GM23338 (cell line): ENCODE measurements around the gene CH25H. TPM values are rescaled to one million over a fixed set of nuclear protein-coding genes. Genes with fewer than 3 reads are reported as not detected.

Experiments
- ATAC-seq: fragments of 200-7000 bp; cut with Tn5 transposase; 3 replicates; pipeline ENCODE4 v1.9.1; 2020
- DNase-seq: peaks from one replicate; pipeline ENCODE4 v3.0.0-alpha.2; 2015; ENCODE audit warnings: low spot score
- H2AFZ ChIP-seq: fragments of 200-600 bp; sonication (generic); 2 replicates; pipeline ENCODE4 v1.8.0; 2016; ENCODE audit warnings: antibody characterized with exemption, mild to moderate bottlenecking, moderate library complexity
- H3F3A ChIP-seq: fragments of 200-600 bp; sonication (generic); replicated peaks from 2 replicates; pipeline ENCODE4 v1.8.0; 2017; ENCODE audit warnings: antibody characterized with exemption, mixed run types, low read depth
- H3K27ac ChIP-seq: fragments of 200-600 bp; sonication (generic); 2 replicates; pipeline ENCODE4 v1.6.1; 2016; ENCODE audit warnings: low read depth
- H3K27me3 ChIP-seq: fragments of 200-600 bp; sonication (generic); 2 replicates; pipeline ENCODE4 v1.8.0; 2016; ENCODE audit warnings: mild to moderate bottlenecking, mixed run types, moderate library complexity; ENCODE audit not compliant: insufficient read depth
- H3K36me3 ChIP-seq: fragments of 200-600 bp; sonication (generic); 2 replicates; pipeline ENCODE4 v1.8.0; 2016; ENCODE audit warnings: mild to moderate bottlenecking; ENCODE audit not compliant: insufficient read depth
- H3K4me1 ChIP-seq: fragments of 200-600 bp; sonication (generic); 2 replicates; pipeline ENCODE4 v1.8.0; 2016; ENCODE audit warnings: mild to moderate bottlenecking, moderate library complexity; ENCODE audit not compliant: insufficient read depth
- H3K4me2 ChIP-seq: fragments of 200-600 bp; sonication (generic); 2 replicates; pipeline ENCODE4 v1.7.1; 2017; ENCODE audit warnings: mixed run types
- H3K4me3 ChIP-seq: fragments of 200-600 bp; sonication (generic); 2 replicates; pipeline ENCODE4 v1.6.1; 2016; ENCODE audit warnings: mixed run types
- H3K79me2 ChIP-seq: fragments of 200-600 bp; sonication (generic); replicated peaks from 2 replicates; pipeline ENCODE4 v1.8.0; 2017; ENCODE audit warnings: mild to moderate bottlenecking; ENCODE audit not compliant: insufficient read depth
- H3K9me2 ChIP-seq: fragments of 200-600 bp; sonication (generic); 2 replicates; pipeline ENCODE4 v1.8.0; 2017; ENCODE audit not compliant: insufficient read depth
- H4K20me1 ChIP-seq: fragments of 200-600 bp; sonication (generic); replicated peaks from 2 replicates; pipeline ENCODE4 v1.8.0; 2017; ENCODE audit warnings: mild to moderate bottlenecking; ENCODE audit not compliant: insufficient read depth
- H3K27ac Mint-ChIP-seq: 2 replicates; pipeline ENCODE4 v1.8.0; 2020; ENCODE audit warnings: inconsistent platforms, mild to moderate bottlenecking, moderate library complexity, mixed read lengths
- H3K27me3 Mint-ChIP-seq: 3 replicates; pipeline ENCODE4 v1.8.0; 2022; ENCODE audit warnings: low read depth, mild to moderate bottlenecking, moderate library complexity, mixed read lengths, inconsistent platforms; ENCODE audit not compliant: insufficient read depth, poor library complexity
- H3K36me3 Mint-ChIP-seq: 3 replicates; pipeline ENCODE4 v1.8.0; 2021; ENCODE audit warnings: low read depth, mild to moderate bottlenecking, inconsistent platforms, moderate library complexity, mixed read lengths
- H3K4me1 Mint-ChIP-seq: 3 replicates; pipeline ENCODE4 v1.8.0; 2020; ENCODE audit warnings: mild to moderate bottlenecking, inconsistent platforms, mixed read lengths
- H3K4me3 Mint-ChIP-seq: 3 replicates; pipeline ENCODE4 v1.8.0; 2021; ENCODE audit warnings: moderate library complexity, mild to moderate bottlenecking, inconsistent platforms, mixed read lengths
- H3K9me3 Mint-ChIP-seq: 3 replicates; pipeline ENCODE4 v1.8.0; 2020; ENCODE audit warnings: moderate library complexity, mild to moderate bottlenecking, inconsistent platforms, mixed read lengths
- CREB1 ChIP-seq: fragments of 250-450 bp; sonication (Bioruptor Pico); IDR thresholded peaks from 2 replicates; pipeline ENCODE4 v1.5.0; 2020; ENCODE audit warnings: low read depth, mild to moderate bottlenecking, moderate library complexity
- CTCF ChIP-seq, 2 experiments: fragments of 200-600 bp in 1 of 2; sonication (generic) in 1 of 2; conservative IDR thresholded peaks; 2 replicates each; pipeline versions ENCODE4 v1.5.1 to v1.6.1; 2016 to 2017; ENCODE audit warnings: antibody characterized with exemption in 2 of 2, low read depth in 2 of 2, mild to moderate bottlenecking in 2 of 2, moderate library complexity in 1 of 2
- ETS1 ChIP-seq: IDR thresholded peaks from 2 replicates; pipeline ENCODE4 v1.6.1; 2016; ENCODE audit warnings: antibody characterized with exemption
- EZH2 ChIP-seq: fragments of 200-600 bp; sonication (generic); IDR thresholded peaks from one replicate; pipeline ENCODE4 v1.8.0; 2017; ENCODE audit warnings: antibody characterized with exemption, mild to moderate bottlenecking, low read depth; ENCODE audit not compliant: unreplicated experiment
- EZH2phosphoT487 ChIP-seq: fragments of 200-600 bp; sonication (generic); IDR thresholded peaks from one replicate; pipeline ENCODE4 v1.8.1; 2018; ENCODE audit warnings: antibody characterized with exemption; ENCODE audit not compliant: unreplicated experiment
- NANOG ChIP-seq: IDR thresholded peaks from 2 replicates; pipeline ENCODE4 v1.6.1; 2016; ENCODE audit warnings: antibody characterized with exemption, borderline replicate concordance
- POLR2AphosphoS5 ChIP-seq: IDR thresholded peaks from 2 replicates; pipeline ENCODE4 v1.6.1; 2016; ENCODE audit warnings: antibody characterized with exemption, low read depth
- ZNF114 ChIP-seq: fragments of 250-450 bp; sonication (Bioruptor Pico); IDR thresholded peaks from 2 replicates; pipeline ENCODE4 v1.5.0; 2020; ENCODE audit warnings: mild to moderate bottlenecking, moderate library complexity
- ZNF331 ChIP-seq: fragments of 250-450 bp; sonication (Bioruptor Pico); IDR thresholded peaks from 2 replicates; pipeline ENCODE4 v1.5.0; 2020; ENCODE audit warnings: low read depth, mild to moderate bottlenecking, moderate library complexity
- ZNF462 ChIP-seq: fragments of 250-450 bp; sonication (Bioruptor Pico); IDR thresholded peaks from 2 replicates; pipeline ENCODE4 v1.5.0; 2020; ENCODE audit warnings: mild to moderate bottlenecking, moderate library complexity
- polyA plus RNA-seq: library from polyadenylated mRNA; unstranded; fragments of >200 nt; fragmentation: Nextera tagmentation; extraction: Ambion mirVana; gene quantifications from 2 replicates; pipeline ENCODE4 v1.2.1, GENCODE V29; 2016
- total RNA-seq: library from RNA; depleted of rRNA; stranded (reverse); fragments of >200 nt; shearing (Covaris generic); gene quantifications from 2 replicates; pipeline ENCODE4 v1.2.3, GENCODE V29; 2014

CH25H gene
- total and polyA plus RNA-seq, 2 experiments from 2014 or later, result 1.3 to 1.7 TPM

- no peak overlapping the region for H3K4me3 ChIP-seq
- no peak overlapping the region for H3K4me2 ChIP-seq
- Mint-ChIP-seq H3K4me1 (peaks cover 11% of the 10 kb centered on the region), H3K36me3 (no peaks in the 10 kb centered on the region), H3K4me3 (no peak overlapping the region), H3K27me3 (peaks cover 39% of the 10 kb centered on the region), H3K9me3 (no peaks in the 10 kb centered on the region; the same call in 2 of the 3 replicates), H3K27ac (no peak overlapping the region)
- H3K4me1 ChIP-seq, result peaks cover 13% of the 10 kb centered on the region
- no peaks in the 10 kb centered on the region for H3K9me2 ChIP-seq
- peaks cover 46% of the 10 kb centered on the region for H3K27me3 ChIP-seq
- H3K36me3 ChIP-seq, result no peaks in the 10 kb centered on the region
- H2AFZ ChIP-seq, result no peak overlapping the region
- no peak overlapping the region for H3K27ac ChIP-seq
- ATAC-seq (no peak), DNase-seq (no peak)
- no peaks in the 10 kb centered on the region for H4K20me1 ChIP-seq
- 0 out of 2 replicates have a peak, but pooled peaks cover 7% of the 10 kb centered on the region for H3F3A ChIP-seq
- H3K79me2 ChIP-seq, result no peaks in the 10 kb centered on the region
- no peak for TF ChIP-seq POLR2AphosphoS5
- no peak for TF ChIP-seq ZNF331
- TF ChIP-seq ETS1, result no peak
- no peak for TF ChIP-seq CREB1 (CRISPR knock-in tag)
- no peak for TF ChIP-seq EZH2phosphoT487
- TF ChIP-seq EZH2, result no peak
- TF ChIP-seq CTCF (conservative IDR thresholded peaks at IDR 0.05; ENCODE audit: low read depth in 2 of 2), result no peak
- TF ChIP-seq ZNF114 (CRISPR knock-in tag), result no peak
- TF ChIP-seq NANOG, result no peak
Measured at GRCh38 chr10:89210794-89211425, 3.8 kb upstream of the CH25H start.

- Histone ChIP-seq H3K27me3 (peaks cover 58% of the 10 kb centered on the region), H3F3A (0 out of 2 replicates have a peak, but pooled peaks cover 7% of the 10 kb centered on the region), H3K4me2 (no peak overlapping the region), H3K9me2 (no peaks in the 10 kb centered on the region), H3K27ac (no peak overlapping the region), H3K4me1 (peaks cover 25% of the 10 kb centered on the region), H4K20me1 (no peaks in the 10 kb centered on the region), H3K79me2 (no peaks in the 10 kb centered on the region), H3K4me3 (no peak overlapping the region), H3K36me3 (no peaks in the 10 kb centered on the region), H2AFZ (no peak overlapping the region)
- H3K36me3 Mint-ChIP-seq, result no peaks in the 10 kb centered on the region
- H3K4me1 Mint-ChIP-seq, result peaks cover 16% of the 10 kb centered on the region
- no peak for DNase-seq
- H3K27me3 Mint-ChIP-seq, result peaks cover 45% of the 10 kb centered on the region
- no peak for ATAC-seq
- H3K27ac Mint-ChIP-seq, result no peak overlapping the region
- H3K9me3 Mint-ChIP-seq, result no peaks in the 10 kb centered on the region; the same call in 2 of the 3 replicates
- no peak overlapping the region for H3K4me3 Mint-ChIP-seq
- TF ChIP-seq EZH2 (no peak), ZNF462 (CRISPR knock-in tag) (no peak), CTCF (conservative IDR thresholded peaks at IDR 0.05; ENCODE audit: low read depth in 2 of 2) (no peak), NANOG (no peak), ZNF114 (CRISPR knock-in tag) (no peak)
Measured at GRCh38 chr10:89209718-89210117, 2.6 kb upstream of the CH25H start.
